T-cell (primary cell): ENCODE data around the gene FTO. TPM values are rescaled to one million over a fixed set of nuclear protein-coding genes. Genes with fewer than 3 reads are reported as not detected.

Source experiments
- ATAC-seq, 4 experiments: fragments of 200-7000 bp in 3 of 4; fragments of 150-1000 bp in 1 of 4; cut with Tn5 transposase; replicated peaks in 1 of 4; 1 replicate in 3 of 4; 2 replicates in 1 of 4; pipeline ENCODE4 v1.10.0; 2021; ENCODE audit warnings: moderate library complexity in 3 of 4, mild to moderate bottlenecking in 2 of 4, moderate number of reproducible peaks in 1 of 4
- CTCF ChIA-PET, 2 donors: fragments of 300-600 bp; sonication (Branson Sonifier 250); formaldehyde crosslinking; loops; one replicate each; lab custom pipeline; 2022; ENCODE audit warnings: antibody characterized with exemption in 2 of 2; lab: Charles Lee
- POLR2A ChIA-PET, 2 donors: fragments of 300-600 bp; sonication (Branson Sonifier 250); formaldehyde crosslinking; loops; one replicate each; lab custom pipeline; 2022; ENCODE audit warnings: antibody characterized with exemption in 2 of 2; lab: Charles Lee
- DNase-seq, 35 experiments: peaks; one replicate each; pipeline versions ENCODE4 v3.0.0 to v3.0.0-alpha.2; 2013 to 2023
- H3K27ac ChIP-seq: one replicate; pipeline ENCODE4 v1.5.1; 2013; ENCODE audit warnings: low read length
- H3K27me3 ChIP-seq, 2 experiments: replicated peaks in 1 of 2; 1 replicate in 1 of 2; 2 replicates in 1 of 2; pipeline versions ENCODE4 v1.6.1 to v1.7.0; 2013; ENCODE audit warnings: low read length in 1 of 2, mixed read lengths in 1 of 2; ENCODE audit not compliant: control insufficient read depth in 2 of 2, insufficient read depth in 2 of 2; ENCODE audit errors: extremely low read depth in 1 of 2
- H3K36me3 ChIP-seq, 2 donors: 1 replicate in 1 of 2; 2 replicates in 1 of 2; pipeline versions ENCODE4 v1.6.1 to v1.7.0; 2013; ENCODE audit warnings: low read length in 1 of 2; ENCODE audit not compliant: control insufficient read depth in 2 of 2, insufficient read depth in 1 of 2; ENCODE audit errors: extremely low read depth in 1 of 2
- H3K4me1 ChIP-seq, 2 experiments: 1 replicate in 1 of 2; 2 replicates in 1 of 2; pipeline versions ENCODE4 v1.6.1 to v1.7.0; 2013; ENCODE audit warnings: low read length in 2 of 2, mixed read lengths in 1 of 2; ENCODE audit not compliant: insufficient read depth in 2 of 2, control insufficient read depth in 1 of 2; ENCODE audit errors: extremely low read depth in 1 of 2
- H3K4me3 ChIP-seq, 2 donors: 1 replicate in 1 of 2; 2 replicates in 1 of 2; pipeline versions ENCODE4 v1.5.1 to v1.7.0; 2013; ENCODE audit warnings: mild to moderate bottlenecking in 2 of 2, low read length in 1 of 2, moderate library complexity in 1 of 2; ENCODE audit not compliant: control insufficient read depth in 1 of 2; ENCODE audit errors: extremely low read depth in 1 of 2
- H3K9me3 ChIP-seq: 2 replicates; pipeline ENCODE4 v1.7.0; 2013
- H3K27ac Mint-ChIP-seq, 2 donors: one replicate each; pipeline ENCODE4 v1.8.0; 2020 to 2021; ENCODE audit warnings: mild to moderate bottlenecking in 2 of 2, mixed read lengths in 2 of 2
- H3K27me3 Mint-ChIP-seq, 2 donors: one replicate each; pipeline ENCODE4 v1.8.0; 2021 to 2022; ENCODE audit warnings: mixed read lengths in 2 of 2
- H3K36me3 Mint-ChIP-seq: one replicate; pipeline ENCODE4 v1.8.0; 2021; ENCODE audit warnings: mixed read lengths
- H3K4me1 Mint-ChIP-seq, 3 donors: one replicate each; pipeline ENCODE4 v1.8.0; 2020 to 2022; ENCODE audit warnings: mixed read lengths in 3 of 3, mild to moderate bottlenecking in 1 of 3
- H3K4me3 Mint-ChIP-seq, 3 donors: one replicate each; pipeline ENCODE4 v1.8.0; 2020 to 2022; ENCODE audit warnings: mild to moderate bottlenecking in 3 of 3, mixed read lengths in 3 of 3, moderate library complexity in 3 of 3
- H3K9me3 Mint-ChIP-seq, 3 donors: one replicate each; pipeline ENCODE4 v1.8.0; 2020 to 2022; ENCODE audit warnings: mixed read lengths in 3 of 3
- WGBS: methylation state at CpG from one replicate; pipeline ENCODE4 v1.1.5; 2013; ENCODE audit warnings: missing lambda C conversion rate; ENCODE audit not compliant: insufficient coverage; 5-methylcytosine and 5-hydroxymethylcytosine counted together
- total RNA-seq, 35 experiments: library from RNA in 6 of 35; stranded (reverse) in 6 of 35; fragments of 120-200 nt in 1 of 35; gene quantifications; one replicate each; pipeline versions ENCODE4 v1.2.1 to v1.2.4 and lab custom pipeline; 2013 to 2026

Gene FTO
- total RNA-seq, 5 donors from 2014 or later (not counting 1 experiment from before 2014, with no cell fraction given), result 44.7 to 69.0 (median 46.0) TPM

- Histone ChIP-seq H3K27me3 (no peaks in the 10 kb centered on the region), H3K36me3 (no peaks in the 10 kb centered on the region), H3K4me1 (peaks cover 0 to 3% of the 10 kb centered on the region in 2 experiments), H3K9me3 (no peaks in the 10 kb centered on the region), H3K27ac (no peak overlapping the region), H3K4me3 (no peak overlapping the region)
- WGBS, result 100% methylated on average over 6 of the region's 10 CpGs
- Mint-ChIP-seq H3K27me3 (no peaks in the 10 kb centered on the region), H3K4me1 (peaks cover 29 to 49% (median 39%) of the 10 kb centered on the region in 3 donors), H3K36me3 (peaks cover 3% of the 10 kb centered on the region), H3K4me3 (no peak overlapping the region), H3K9me3 (no peaks in the 10 kb centered on the region), H3K27ac (no peak overlapping the region)
- POLR2A ChIA-PET, result no interaction called here
- ATAC-seq (no peak), DNase-seq (no peak)
- CTCF ChIA-PET, result no interaction called here
These were observed 62.5 kb downstream of the FTO start for GRCh38 chr16:53766304-53767016.

GRCh38 chr16:53768167-53768566, 64.2 kb downstream of the FTO start:
- Mint-ChIP-seq H3K4me3 (no peak overlapping the region), H3K27me3 (no peaks in the 10 kb centered on the region), H3K4me1 (peaks cover 20 to 40% (median 32%) of the 10 kb centered on the region in 3 donors), H3K9me3 (no peaks in the 10 kb centered on the region), H3K27ac (no peak overlapping the region), H3K36me3 (peaks cover 3% of the 10 kb centered on the region)
- H3K27ac ChIP-seq, result no peak overlapping the region
- no peaks in the 10 kb centered on the region for H3K27me3 ChIP-seq
- H3K9me3 ChIP-seq, result no peaks in the 10 kb centered on the region
- 87% methylated on average over 3 of the region's 4 CpGs for WGBS
- peaks cover 3 to 4% of the 10 kb centered on the region in 2 experiments for H3K4me1 ChIP-seq
- H3K4me3 ChIP-seq, result no peak overlapping the region
- POLR2A ChIA-PET, result no interaction called here
- CTCF ChIA-PET, result no interaction called here
- no peaks in the 10 kb centered on the region for H3K36me3 ChIP-seq
- ATAC-seq, result no peak
- no peak for DNase-seq

GRCh38 chr16:53768593-53768992, 64.6 kb downstream of the FTO start:
- Mint-ChIP-seq H3K27me3 (no peaks in the 10 kb centered on the region), H3K4me1 (peaks cover 18 to 36% (median 29%) of the 10 kb centered on the region in 3 donors), H3K36me3 (peaks cover 3% of the 10 kb centered on the region), H3K27ac (no peak overlapping the region), H3K9me3 (no peaks in the 10 kb centered on the region), H3K4me3 (no peak overlapping the region)
- H3K4me1 ChIP-seq, result peaks cover 3 to 4% of the 10 kb centered on the region in 2 experiments
- ChIA-PET POLR2A (no interaction called here), CTCF (no interaction called here)
- no peak overlapping the region for H3K4me3 ChIP-seq
- no peak overlapping the region for H3K27ac ChIP-seq
- DNase-seq (no peak), ATAC-seq (no peak)
- no peaks in the 10 kb centered on the region for H3K9me3 ChIP-seq
- 67% methylated on average over 1 of the region's 1 CpG for WGBS
- H3K27me3 ChIP-seq, result no peaks in the 10 kb centered on the region
- H3K36me3 ChIP-seq, result no peaks in the 10 kb centered on the region

GRCh38 chr16:53769185-53769584, 65.2 kb downstream of the FTO start:
- H3K27me3 ChIP-seq, result no peaks in the 10 kb centered on the region
- POLR2A ChIA-PET, result no interaction called here
- ATAC-seq (no peak), DNase-seq (no peak)
- WGBS, result 100% methylated on average over 1 of the region's 4 CpGs
- CTCF ChIA-PET, result no interaction called here
- peaks cover under 1% of the 10 kb centered on the region for H3K36me3 Mint-ChIP-seq
- no peak overlapping the region for H3K4me3 Mint-ChIP-seq
- H3K4me1 ChIP-seq, result peaks cover 3 to 6% of the 10 kb centered on the region in 2 experiments
- no peaks in the 10 kb centered on the region for H3K9me3 Mint-ChIP-seq
- no peaks in the 10 kb centered on the region for H3K27me3 Mint-ChIP-seq
- no peak overlapping the region for H3K27ac ChIP-seq
- H3K4me3 ChIP-seq, result no peak overlapping the region
- H3K27ac Mint-ChIP-seq, result no peak overlapping the region
- no peaks in the 10 kb centered on the region for H3K36me3 ChIP-seq
- H3K9me3 ChIP-seq, result no peaks in the 10 kb centered on the region
- peaks cover 14 to 30% (median 29%) of the 10 kb centered on the region in 3 donors for H3K4me1 Mint-ChIP-seq

- Histone ChIP-seq H3K27ac (no peak overlapping the region), H3K4me3 (no peak overlapping the region), H3K27me3 (no peaks in the 10 kb centered on the region), H3K4me1 (peaks cover 3 to 7% of the 10 kb centered on the region in 2 experiments), H3K36me3 (no peaks in the 10 kb centered on the region), H3K9me3 (no peaks in the 10 kb centered on the region)
- Mint-ChIP-seq H3K4me1 (peaks cover 18 to 35% (median 30%) of the 10 kb centered on the region in 3 donors), H3K27me3 (no peaks in the 10 kb centered on the region), H3K4me3 (no peak overlapping the region), H3K36me3 (no peaks in the 10 kb centered on the region), H3K27ac (no peak overlapping the region), H3K9me3 (no peaks in the 10 kb centered on the region)
- ChIA-PET CTCF (no interaction called here), POLR2A (no interaction called here)
- DNase-seq, result no peak
- ATAC-seq, result no peak
These were observed 65.8 kb downstream of the FTO start for GRCh38 chr16:53769787-53770186.

- no peaks in the 10 kb centered on the region for H3K9me3 Mint-ChIP-seq
- H3K27me3 ChIP-seq, result no peaks in the 10 kb centered on the region
- H3K27ac ChIP-seq, result no peak overlapping the region
- no CpG with 5 or more reads among the region's 4 CpGs for WGBS
- no peaks in the 10 kb centered on the region for H3K9me3 ChIP-seq
- ATAC-seq (no peak), DNase-seq (no peak)
- CTCF ChIA-PET, result no interaction called here
- H3K27me3 Mint-ChIP-seq, result no peaks in the 10 kb centered on the region
- H3K36me3 Mint-ChIP-seq, result no peaks in the 10 kb centered on the region
- H3K27ac Mint-ChIP-seq, result no peak overlapping the region
- no peak overlapping the region for H3K4me3 Mint-ChIP-seq
- no peak overlapping the region for H3K4me3 ChIP-seq
- H3K36me3 ChIP-seq, result no peaks in the 10 kb centered on the region
- POLR2A ChIA-PET, result no interaction called here
- peaks cover 3 to 8% of the 10 kb centered on the region in 2 experiments for H3K4me1 ChIP-seq
- H3K4me1 Mint-ChIP-seq, result peaks cover 25 to 39% (median 25%) of the 10 kb centered on the region in 3 donors
These were observed 66.7 kb downstream of the FTO start for GRCh38 chr16:53770641-53771040.
